Right lung (tissue), 10 donors: ENCODE data around the gene SLC2A14. TPM values are rescaled to one million over a fixed set of nuclear protein-coding genes. Genes with fewer than 3 reads are reported as not detected.
"Not testable (repeated sequence)": the region's sequence is repeated elsewhere in the genome, so short reads cannot be mapped to it uniquely, and the experiment has no call there.

Experiments used
- DNase-seq, 2 donors: peaks; one replicate each; pipeline ENCODE4 v3.0.0-alpha.2; 2013
- long read RNA-seq, 8 donors: transcript quantifications; one replicate each; lab custom pipeline, GENCODE V29; 2026
- polyA plus RNA-seq, 5 donors: library from polyadenylated mRNA; unstranded; fragments of 120-200 nt; gene quantifications; one replicate each; pipeline versions ENCODE4 v1.2.1 to v1.2.3, GENCODE V29; 2013; ENCODE audit warnings: inconsistent platforms in 1 of 5, low replicate concordance in 1 of 5; ENCODE audit not compliant: insufficient read length in 5 of 5, insufficient read depth in 1 of 5

The SLC2A14 gene
- under 1 TPM; 0.16 to 0.85 (median 0.60) TPM for polyA plus RNA-seq
- long read RNA-seq, donor 1 = 0 reads
- long read RNA-seq, donor 2 = 0 reads
- long read RNA-seq, donor 3 = 0 reads
- long read RNA-seq, donor 4 = 0 reads
- long read RNA-seq, donor 5 = 0 reads
- long read RNA-seq, donor 6 = 0 reads
- long read RNA-seq, donor 7 = 0 reads
- long read RNA-seq, donor 8 = 0 reads

DNA sequence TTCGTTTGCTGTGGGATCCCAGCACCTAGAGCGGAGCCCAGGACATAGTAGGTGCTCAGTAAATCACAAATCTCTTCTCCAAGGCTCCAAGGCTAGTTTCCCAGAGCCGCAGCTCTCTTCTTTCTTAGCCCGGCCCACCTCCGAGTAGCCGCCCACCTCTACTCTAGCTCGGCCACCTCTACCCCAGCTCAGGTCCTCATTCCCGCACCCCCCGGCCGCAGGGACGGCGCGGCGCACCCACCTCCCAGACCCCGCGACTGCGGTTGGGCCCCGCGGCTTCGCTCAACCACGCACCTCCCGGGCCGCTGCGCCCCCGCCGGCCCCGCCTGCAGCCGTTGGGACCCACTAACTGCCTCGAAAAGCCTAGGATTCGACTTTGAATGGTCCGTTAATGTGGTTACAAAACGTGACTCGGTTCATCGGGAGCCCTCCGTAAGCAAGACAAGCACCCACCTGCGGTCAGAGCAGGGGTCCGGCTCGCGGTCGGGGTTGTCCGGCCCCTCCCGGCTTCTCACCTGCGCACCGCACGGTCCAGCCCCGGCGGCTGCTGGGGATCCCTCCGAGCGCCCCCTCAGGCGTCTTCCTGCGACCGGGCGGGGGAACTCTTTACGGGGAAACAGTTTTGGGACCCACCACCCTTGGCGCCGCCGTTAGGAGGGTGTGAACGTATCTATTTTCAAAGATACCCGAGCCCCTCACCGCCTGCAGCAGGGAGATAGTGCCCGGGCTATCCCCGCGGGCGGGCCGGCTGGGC, at the start of gene SLC2A14:
Gene SLC2A14, minus strand, starts transcription at position 350 of the 754 bp plus-strand sequence. CDS start 3,035 bp downstream, outside the sequence.
- no peak for DNase-seq

GRCh38 chr12:7921181-7921580, 48.5 kb upstream of the SLC2A14 start:
- DNase-seq = not testable (repeated sequence)

DNA sequence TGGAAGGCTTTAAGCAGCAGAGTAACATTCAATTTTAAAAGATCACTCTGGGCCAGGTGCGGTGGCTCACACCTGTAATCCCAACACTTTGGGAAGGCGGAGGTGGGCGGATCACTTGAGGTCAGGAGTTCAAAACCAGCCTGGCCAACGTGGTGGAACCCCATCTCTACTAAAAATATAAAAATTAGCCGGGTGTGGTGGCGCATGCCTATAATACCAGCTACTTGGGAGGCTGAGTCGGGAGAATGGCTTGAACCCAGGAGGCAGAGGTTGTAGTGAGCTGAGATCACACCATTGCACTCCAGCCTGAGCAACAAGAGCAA, 45.5 kb upstream of the SLC2A14 start:
- not testable (repeated sequence) for DNase-seq

- no peak for DNase-seq
These were observed 44.9 kb upstream of the SLC2A14 start for GRCh38 chr12:7917392-7918267.

GRCh38 chr12:7916936-7917335, 44.2 kb upstream of the SLC2A14 start:
- DNase-seq = no peak

DNA sequence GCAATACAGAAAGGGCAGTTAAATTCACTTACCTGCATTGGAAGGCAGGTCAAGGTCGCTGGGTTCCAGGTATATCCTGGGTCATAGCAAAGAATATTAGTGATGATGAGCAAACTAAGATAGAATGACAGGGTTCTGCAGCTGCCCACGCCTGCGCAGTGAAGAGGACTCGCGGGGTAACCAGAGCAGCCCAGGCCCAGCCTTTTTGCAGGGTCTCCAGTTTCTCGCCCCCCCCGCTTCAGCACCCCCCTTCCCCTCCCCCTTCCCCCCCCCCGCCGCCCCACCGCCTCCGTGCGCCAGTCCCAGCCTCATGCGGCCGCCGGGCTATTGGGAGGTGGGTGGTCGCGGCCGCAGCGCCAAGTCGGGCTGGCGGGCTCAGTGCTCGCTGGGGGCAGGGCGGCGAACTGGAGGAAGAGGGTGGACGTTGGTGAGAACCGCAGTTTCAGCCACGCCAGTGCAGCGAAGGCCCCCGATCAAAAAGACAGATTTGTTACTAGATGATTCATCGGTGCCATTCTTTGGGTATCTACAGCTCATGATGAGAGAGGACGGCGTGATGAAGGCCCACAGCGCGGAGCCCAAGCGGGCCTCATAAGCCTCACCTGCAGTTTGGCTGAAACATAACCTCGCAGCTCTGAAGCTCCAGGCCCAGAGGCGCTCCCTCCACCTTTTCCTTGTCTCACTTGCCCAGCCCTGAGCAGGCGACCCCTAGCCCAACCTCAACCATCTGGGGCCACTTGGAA, 43.1 kb upstream of the SLC2A14 start:
- DNase-seq = no peak

DNA sequence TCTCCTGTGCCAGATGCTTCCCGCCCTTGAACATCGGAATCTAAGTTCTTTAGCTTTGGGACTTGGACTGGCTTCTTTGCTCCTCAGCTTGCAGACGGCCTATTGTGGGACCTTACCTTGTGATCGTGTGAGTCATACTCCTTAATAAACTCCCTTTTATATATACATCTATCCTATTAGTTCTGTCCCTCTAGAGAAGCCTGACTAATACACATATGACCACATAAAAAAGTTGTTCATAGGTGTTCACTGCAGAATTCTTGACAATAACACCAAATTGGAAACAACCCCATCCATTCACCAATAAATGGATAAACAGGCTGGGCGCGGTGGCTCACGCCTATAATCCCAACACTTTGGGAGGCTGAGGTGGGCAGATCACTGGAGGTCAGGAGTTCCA, 37.4 kb upstream of the SLC2A14 start:
- DNase-seq = not testable (repeated sequence)

- DNase-seq = no peak
These were observed 34.3 kb upstream of the SLC2A14 start for GRCh38 chr12:7907009-7907408.

- not testable (repeated sequence) for DNase-seq
These were observed 33.6 kb upstream of the SLC2A14 start for GRCh38 chr12:7906303-7906702.

GRCh38 chr12:7905600-7906125, 32.9 kb upstream of the SLC2A14 start:
- DNase-seq = not testable (repeated sequence)

GRCh38 chr12:7905071-7905470, 32.4 kb upstream of the SLC2A14 start:
- no peak for DNase-seq

DNA sequence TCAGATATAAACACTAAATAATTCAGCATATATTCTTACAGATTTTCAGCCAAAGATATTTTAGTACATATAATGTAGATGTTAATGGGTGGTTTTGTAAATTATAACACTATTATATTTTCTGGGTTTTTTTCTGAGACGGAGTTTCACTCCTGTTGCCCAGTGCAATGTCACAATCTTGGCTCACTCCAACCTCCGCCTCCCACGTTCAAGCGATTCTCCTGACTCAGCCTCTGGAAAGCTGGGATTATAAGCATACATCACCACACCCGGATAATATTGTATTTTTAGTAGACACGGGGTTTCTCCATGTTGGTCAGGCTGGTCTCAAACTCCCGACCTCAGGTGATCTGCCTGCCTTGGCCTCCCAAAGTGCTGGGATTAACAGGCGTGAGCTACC, 29.7 kb upstream of the SLC2A14 start:
- not testable (repeated sequence) for DNase-seq

GRCh38 chr12:7899755-7900154, 27.0 kb upstream of the SLC2A14 start:
- no peak for DNase-seq

DNA sequence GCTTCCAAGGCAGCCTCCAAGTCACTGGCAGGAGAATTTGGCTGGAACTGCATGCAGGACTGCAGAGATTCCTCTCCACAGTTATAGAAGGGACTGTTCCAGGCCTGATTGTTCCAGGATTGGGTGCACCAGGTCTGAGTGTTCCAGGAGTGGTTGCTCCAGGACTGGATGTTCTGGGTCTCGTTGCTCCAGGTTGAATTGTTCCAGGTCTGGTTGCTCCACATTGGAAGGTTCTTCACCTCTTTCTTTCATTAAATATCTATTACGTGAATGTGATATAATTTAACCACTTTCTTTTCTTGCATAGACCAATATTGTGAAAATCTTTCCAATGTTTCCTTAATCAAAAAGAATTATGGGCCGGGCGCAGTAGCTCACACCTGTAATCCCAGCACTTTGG, 24.0 kb upstream of the SLC2A14 start:
- DNase-seq = not testable (repeated sequence)

- DNase-seq = no peak
These were observed 19.7 kb upstream of the SLC2A14 start for GRCh38 chr12:7892186-7892980.

DNA sequence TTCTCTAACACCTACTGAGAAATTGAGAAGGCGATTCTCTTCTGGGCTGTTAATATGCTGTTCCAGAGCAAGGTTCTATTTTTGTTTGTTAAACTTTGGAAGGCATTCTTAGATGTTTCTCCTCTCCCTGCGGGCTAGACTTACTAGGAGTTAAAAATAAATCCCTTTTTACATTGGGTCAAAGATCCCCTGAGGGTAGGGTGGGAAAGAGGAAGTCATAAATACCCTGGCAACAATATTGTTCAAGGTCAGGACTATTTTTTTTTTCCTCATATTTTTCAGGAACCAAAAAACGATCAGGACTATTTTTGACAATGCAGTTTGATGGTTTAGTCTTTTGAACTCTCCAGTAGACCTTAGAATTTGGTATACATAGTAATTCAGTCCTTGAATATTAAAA, 12.0 kb upstream of the SLC2A14 start:
- DNase-seq = no peak

DNA sequence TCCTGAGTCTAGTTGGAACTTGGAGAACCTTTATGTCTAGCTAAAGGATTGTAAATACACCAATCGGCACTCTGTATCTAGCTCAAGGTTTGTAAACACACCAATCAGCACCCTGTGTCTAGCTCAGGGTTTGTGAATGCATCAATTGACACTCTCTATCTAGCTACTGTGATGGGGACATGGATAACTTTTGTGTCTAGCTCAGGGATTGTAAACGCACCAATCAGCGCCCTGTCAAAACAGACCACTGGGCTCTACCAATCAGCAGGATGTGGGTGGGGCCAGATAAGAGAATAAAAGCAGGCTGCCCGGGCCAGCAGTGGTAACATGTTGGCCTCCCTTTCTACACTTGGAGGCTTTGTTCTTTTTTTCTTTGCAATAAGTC, 9.0 kb upstream of the SLC2A14 start:
- not testable (repeated sequence) for DNase-seq

DNA sequence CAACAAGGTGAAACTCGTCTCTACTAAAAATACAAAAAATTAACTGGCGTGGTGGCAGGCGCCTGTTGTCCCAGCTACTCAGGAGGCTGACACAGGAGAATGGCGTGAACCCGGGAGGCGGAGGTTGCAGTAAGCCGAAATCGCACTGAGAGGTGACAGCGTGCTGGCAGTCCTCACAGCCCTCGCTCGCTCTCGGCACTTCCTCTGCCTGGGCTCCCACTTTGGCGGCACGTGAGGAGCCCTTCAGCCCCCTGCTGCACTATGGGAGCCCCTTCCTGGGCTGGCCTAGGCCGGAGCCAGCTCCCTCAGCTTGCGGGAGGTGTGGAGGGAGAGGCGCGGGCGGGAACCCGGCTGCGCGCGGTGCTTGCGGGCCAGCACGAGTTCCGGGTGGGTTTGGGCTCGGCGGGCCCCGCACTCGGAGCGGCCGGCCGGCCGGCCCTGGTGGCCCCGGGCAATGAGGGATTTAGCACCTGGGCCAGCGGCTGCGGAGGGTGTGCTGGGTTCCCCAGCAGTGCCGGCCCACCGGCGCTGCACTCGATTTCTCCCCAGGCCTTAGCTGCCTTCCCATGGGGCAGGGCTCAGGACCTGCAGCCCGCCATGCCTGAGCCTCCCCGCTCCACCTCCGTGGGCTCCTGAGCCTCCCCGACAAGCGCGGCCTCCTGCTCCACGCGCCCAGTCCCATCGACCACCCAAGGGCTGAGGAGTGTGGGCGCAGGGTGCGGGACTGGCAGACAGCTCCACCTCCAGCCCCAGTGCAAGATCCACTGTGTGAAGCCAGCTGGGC, 8.4 kb upstream of the SLC2A14 start:
- not testable (repeated sequence) for DNase-seq

- no peak for DNase-seq
These were observed 6.5 kb upstream of the SLC2A14 start for GRCh38 chr12:7879246-7879645.

GRCh38 chr12:7877420-7877819, 4.7 kb upstream of the SLC2A14 start:
- no peak for DNase-seq
